ENCODE results near the gene COL9A3.
A peak's percentile ranks its signal among the peaks of the same experiment; 100 is the strongest.

The COL9A3 gene

DNA sequence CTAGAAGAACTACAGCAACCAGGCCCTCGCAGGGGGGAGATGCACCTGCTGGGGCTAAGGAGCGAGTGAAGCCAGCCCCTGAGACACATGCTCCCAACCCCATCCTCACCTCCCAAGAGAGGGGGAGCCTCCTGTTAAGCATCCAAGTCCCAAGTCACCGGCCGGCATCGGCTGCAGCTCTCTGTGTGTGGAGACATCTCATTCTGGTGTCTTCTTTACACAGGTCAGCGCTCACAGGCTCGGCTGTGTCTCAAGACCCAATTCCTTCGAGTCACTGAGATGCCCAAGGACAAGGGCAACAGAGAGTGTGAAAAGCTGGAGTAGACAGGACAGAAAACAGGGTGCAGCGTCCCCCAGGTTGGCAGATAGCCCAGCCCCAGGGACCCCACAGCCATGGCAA lies 41.6 kb upstream of the COL9A3 start:
- TF ChIP-seq, protein P1, sequence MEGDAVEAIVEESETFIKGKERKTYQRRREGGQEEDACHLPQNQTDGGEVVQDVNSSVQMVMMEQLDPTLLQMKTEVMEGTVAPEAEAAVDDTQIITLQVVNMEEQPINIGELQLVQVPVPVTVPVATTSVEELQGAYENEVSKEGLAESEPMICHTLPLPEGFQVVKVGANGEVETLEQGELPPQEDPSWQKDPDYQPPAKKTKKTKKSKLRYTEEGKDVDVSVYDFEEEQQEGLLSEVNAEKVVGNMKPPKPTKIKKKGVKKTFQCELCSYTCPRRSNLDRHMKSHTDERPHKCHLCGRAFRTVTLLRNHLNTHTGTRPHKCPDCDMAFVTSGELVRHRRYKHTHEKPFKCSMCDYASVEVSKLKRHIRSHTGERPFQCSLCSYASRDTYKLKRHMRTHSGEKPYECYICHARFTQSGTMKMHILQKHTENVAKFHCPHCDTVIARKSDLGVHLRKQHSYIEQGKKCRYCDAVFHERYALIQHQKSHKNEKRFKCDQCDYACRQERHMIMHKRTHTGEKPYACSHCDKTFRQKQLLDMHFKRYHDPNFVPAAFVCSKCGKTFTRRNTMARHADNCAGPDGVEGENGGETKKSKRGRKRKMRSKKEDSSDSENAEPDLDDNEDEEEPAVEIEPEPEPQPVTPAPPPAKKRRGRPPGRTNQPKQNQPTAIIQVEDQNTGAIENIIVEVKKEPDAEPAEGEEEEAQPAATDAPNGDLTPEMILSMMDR (IDR thresholded peaks at IDR 0.05; ENCODE audit: extremely low read depth, missing control alignments), result no peak
- no peak for DNase-seq (ENCODE audit: low spot score)

DNA sequence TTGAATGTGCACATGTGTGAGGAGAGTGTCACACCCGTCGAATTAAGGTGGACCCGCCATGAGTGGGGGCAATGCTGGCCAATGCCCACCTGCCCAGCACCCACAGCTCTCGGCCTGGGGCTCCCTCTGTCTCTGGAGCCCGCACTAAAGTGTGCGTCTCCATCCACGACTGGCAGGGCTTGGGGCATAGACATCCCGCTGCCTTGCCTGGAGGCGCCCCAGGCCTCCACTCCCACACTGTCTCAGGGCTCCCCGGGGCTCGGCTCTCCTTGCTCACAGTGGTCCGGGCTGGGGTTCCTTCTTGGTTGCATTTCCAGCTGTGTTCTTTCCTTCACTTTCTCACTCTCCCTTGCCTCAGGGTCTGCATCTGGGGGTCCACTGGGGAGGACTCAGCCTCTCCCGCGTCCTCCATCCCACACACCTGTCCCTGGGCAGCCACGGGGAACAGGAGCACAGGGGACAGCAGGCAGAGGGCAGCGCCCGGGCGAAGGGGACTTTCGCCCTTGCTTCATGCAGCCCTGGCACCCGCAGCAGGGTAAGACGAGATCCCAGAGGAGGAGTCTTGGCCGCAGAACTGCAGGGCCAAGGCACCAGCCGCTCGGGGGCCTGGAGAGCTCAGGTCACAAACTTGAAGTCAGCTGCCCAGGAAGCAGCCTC lies 40.7 kb upstream of the COL9A3 start:
- no peak for DNase-seq (ENCODE audit: low spot score)
- TF ChIP-seq, protein P1 (IDR thresholded peaks at IDR 0.05; ENCODE audit: extremely low read depth, missing control alignments), result no peak

DNA sequence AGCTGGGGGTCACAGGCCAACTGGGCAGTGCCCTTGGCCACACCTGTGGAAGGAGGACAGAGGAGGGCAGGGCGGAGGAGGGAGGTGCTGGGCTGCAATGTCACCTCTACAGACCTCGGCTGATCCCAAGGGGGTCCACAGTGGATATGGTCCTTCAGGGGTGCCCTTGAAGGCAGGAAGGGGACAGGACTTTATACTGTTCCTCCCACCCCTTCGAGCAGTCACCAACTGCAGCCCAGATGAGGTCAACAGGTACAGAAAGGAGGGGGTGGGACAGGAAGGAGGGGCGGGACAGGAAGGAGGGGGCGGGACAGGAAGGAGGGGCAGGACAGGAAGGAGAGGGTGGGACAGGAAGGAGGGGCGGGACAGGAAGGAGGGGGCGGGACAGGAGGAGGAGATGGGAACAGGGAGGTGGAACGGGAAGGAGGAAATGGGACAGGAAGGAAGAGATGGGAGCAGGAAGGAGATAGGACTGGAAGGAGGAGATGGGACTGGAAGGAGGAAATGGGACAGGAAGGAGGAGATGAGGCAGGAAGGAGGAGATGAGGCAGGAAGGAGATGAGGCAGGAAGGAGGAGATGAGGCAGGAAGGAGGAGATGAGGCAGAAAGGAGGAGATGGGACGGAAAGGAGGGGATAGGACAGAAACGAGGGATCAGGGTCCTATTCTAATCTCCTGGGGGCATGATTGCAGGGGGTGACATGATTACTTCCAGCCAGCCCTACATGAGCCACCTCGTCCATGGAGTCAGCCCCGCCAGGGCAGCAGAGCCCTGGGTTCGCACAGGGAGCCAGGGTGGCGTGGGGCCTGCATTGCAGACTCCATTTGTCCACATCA lies 39.9 kb upstream of the COL9A3 start:
- TF ChIP-seq, protein P1 (IDR thresholded peaks at IDR 0.05; ENCODE audit: extremely low read depth, missing control alignments), result no peak
- peak; percentile 86 for DNase-seq (ENCODE audit: low spot score)

DNA sequence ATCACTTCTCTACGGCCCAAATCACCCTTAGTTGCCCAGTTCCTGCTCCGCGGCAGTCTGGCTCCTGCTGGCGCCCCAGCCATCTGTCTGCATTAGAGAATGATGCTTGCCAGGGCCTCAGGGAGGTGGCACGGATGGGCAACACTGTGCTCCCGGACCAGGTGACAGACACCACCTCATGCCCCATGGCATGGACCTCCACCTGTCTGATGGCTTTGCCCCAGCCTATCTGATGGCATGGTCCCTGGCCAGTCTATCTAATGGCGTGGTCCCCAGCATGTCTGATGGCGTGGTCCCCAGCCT lies 39.4 kb upstream of the COL9A3 start:
- TF ChIP-seq, protein P1 (IDR thresholded peaks at IDR 0.05; ENCODE audit: extremely low read depth, missing control alignments), result no peak
- no peak for DNase-seq (ENCODE audit: low spot score)

DNA sequence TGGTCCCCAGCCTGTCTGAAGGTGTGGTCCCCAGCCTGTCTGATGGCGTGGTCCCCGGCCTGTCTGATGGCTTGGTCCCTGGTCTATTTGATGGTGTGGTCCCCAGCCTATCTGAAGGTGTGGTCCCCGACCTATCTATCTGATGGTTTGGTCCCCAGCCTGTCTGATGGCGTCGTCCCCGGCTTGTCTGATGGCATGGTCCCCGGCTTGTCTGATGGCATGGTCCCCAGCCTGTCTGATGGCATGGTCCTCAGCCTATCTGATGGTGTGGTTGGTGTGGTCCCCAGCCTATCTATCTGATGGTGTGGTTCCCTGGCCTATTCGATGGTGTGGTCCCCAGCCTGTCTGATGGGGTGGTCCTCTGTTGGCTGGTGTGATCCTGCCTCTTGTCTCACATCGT lies 38.8 kb upstream of the COL9A3 start:
- TF ChIP-seq, protein P1 (IDR thresholded peaks at IDR 0.05; ENCODE audit: extremely low read depth, missing control alignments), result no peak
- no peak for DNase-seq (ENCODE audit: low spot score)

DNA sequence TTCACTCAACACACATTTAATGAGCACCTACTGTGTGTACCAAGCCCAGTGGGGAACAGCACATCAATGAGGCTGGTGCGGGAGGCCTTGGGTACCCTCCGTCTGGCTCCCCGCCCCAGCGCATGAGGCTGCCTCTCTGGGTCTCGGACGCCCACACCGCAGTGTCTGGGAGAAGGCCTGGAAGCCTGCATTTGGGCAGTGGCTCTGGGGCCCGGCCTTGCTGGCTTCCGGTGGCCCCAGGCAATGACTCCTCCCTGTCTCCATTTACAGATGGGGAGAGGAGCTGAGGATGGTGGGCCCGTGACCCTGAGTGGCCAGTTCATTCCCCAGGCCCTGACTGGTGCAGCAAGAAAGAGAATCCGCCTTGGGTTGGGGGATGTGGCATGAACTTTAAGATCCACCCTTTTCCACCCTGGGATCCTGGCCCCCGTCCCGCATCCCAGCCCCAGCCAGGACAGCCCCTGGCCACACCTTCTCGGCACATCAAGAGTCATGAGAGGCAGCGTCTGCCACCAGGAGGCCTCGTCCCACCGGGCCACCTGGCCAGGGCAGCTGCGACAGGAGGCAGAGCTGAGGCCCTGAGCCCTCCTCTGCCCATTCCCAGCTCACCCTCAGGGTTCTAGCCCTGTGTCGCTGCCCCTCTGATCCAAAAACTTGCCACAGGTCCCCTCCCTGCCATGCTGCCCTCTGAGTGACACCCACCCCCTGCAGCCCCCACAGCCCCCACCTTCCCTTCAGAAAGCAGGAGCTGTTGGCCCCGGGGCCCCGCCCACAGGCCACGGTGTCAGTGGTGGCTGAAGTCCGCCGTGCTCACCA lies 38.0 kb upstream of the COL9A3 start:
- TF ChIP-seq, protein P1 (IDR thresholded peaks at IDR 0.05; ENCODE audit: extremely low read depth, missing control alignments), result no peak
- DNase-seq (ENCODE audit: low spot score), result no peak

DNA sequence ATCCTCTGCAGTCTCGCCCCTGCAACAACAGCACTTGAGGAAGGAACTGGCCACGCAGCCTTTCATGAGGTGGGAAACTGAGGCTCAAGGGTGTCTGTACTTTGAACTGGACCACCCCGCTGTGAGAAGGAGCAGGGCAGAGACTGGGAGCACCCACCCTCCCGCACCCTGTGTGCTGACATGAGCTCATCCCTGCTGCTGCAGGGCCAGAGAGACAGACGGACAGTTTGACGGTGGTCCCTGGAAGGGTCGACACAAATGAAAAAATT lies 37.5 kb upstream of the COL9A3 start:
- TF ChIP-seq, protein P1 (IDR thresholded peaks at IDR 0.05; ENCODE audit: extremely low read depth, missing control alignments), result no peak
- DNase-seq (ENCODE audit: low spot score), result no peak
